ENCODE data around the gene LSM6.

LSM6 gene

DNA sequence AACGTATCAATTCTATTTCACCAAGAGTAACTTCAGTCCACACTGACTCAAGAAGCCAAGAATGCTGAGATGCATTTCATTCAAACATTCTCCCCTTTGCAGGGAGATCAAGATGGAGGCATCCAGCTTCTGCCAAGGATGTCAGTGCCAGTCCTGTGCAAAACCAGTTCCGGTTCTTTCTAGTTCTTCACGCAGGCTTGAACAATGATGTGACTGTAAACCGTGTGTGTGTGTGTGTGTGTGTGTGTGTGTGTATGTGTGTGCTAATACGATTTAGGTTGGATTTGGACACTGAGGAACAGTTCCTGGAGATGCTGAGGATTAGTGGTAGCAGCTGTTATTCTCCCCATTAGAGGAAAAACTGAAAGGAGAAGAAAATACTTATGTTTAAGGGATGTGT is 38.7 kb downstream of the LSM6 start, which contains the start of gene REELD1:
TSS of gene REELD1 (plus strand) at position 301 of the 400 bp plus-strand sequence. CDS start 2,415 bp downstream, outside the sequence.
- no peaks in the 10 kb centered on the region for H3K9me3 ChIP-seq (ENCODE audit: control insufficient read depth, insufficient read depth, low read length)
- H3K27ac ChIP-seq (ENCODE audit: low read depth, low read length) = no peak within 1 kb of the TSS
- no peak within 1 kb of the TSS for H3K9ac ChIP-seq (ENCODE audit: low read depth, low read length)
- no peak within 1 kb of the TSS for H3K4me3 ChIP-seq (ENCODE audit: low read depth, low read length)
- H3K36me3 ChIP-seq (ENCODE audit: control insufficient read depth, insufficient read depth, low read length) = no peaks in the 10 kb centered on the region
- H3K4me1 ChIP-seq (ENCODE audit: control insufficient read depth, insufficient read depth, low read length) = no peaks in the 10 kb centered on the region
- no peaks in the 10 kb centered on the region for H3K27me3 ChIP-seq (ENCODE audit: control insufficient read depth, insufficient read depth, low read length)

DNA sequence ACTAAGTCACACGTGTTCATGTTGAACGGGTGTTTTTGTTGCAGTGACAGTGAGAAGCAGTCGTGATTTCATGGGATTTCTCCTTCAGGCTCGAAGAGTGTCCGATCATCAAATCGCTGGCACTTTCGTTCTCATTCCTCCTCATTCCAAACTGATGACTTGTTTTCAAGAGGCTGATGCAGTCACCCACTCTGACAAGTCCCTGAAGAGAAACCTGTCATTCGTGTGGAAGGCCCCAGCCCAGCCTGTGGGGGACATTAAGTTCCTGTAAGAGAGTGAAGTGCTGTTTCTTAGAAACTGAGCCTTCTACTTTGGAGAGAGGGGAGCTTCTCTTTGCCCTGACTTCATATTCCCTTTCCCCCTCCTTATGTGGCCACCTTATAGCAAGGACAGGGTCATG is 46.8 kb downstream of the LSM6 start:
- Histone ChIP-seq H3K27me3 (ENCODE audit: control insufficient read depth, insufficient read depth, low read length) (no peaks in the 10 kb centered on the region), H3K4me1 (ENCODE audit: control insufficient read depth, insufficient read depth, low read length) (no peaks in the 10 kb centered on the region), H3K9me3 (ENCODE audit: control insufficient read depth, insufficient read depth, low read length) (no peaks in the 10 kb centered on the region), H3K27ac (ENCODE audit: low read depth, low read length) (no peak overlapping the region), H3K36me3 (ENCODE audit: control insufficient read depth, insufficient read depth, low read length) (no peaks in the 10 kb centered on the region), H3K9ac (ENCODE audit: low read depth, low read length) (no peak overlapping the region), H3K4me3 (ENCODE audit: low read depth, low read length) (no peak overlapping the region)

- no peaks in the 10 kb centered on the region for H3K9me3 ChIP-seq (ENCODE audit: control insufficient read depth, insufficient read depth, low read length)
- no peaks in the 10 kb centered on the region for H3K36me3 ChIP-seq (ENCODE audit: control insufficient read depth, insufficient read depth, low read length)
- no peaks in the 10 kb centered on the region for H3K27me3 ChIP-seq (ENCODE audit: control insufficient read depth, insufficient read depth, low read length)
- H3K9ac ChIP-seq (ENCODE audit: low read depth, low read length) = no peak overlapping the region
- H3K27ac ChIP-seq (ENCODE audit: low read depth, low read length) = no peak overlapping the region
- H3K4me3 ChIP-seq (ENCODE audit: low read depth, low read length) = no peak overlapping the region
- H3K4me1 ChIP-seq (ENCODE audit: control insufficient read depth, insufficient read depth, low read length) = no peaks in the 10 kb centered on the region
Observed at GRCh38 chr4:146224326-146224966, 48.9 kb downstream of the LSM6 start.

- Histone ChIP-seq H3K27me3 (ENCODE audit: control insufficient read depth, insufficient read depth, low read length) (no peaks in the 10 kb centered on the region), H3K4me3 (ENCODE audit: low read depth, low read length) (no peak overlapping the region), H3K4me1 (ENCODE audit: control insufficient read depth, insufficient read depth, low read length) (no peaks in the 10 kb centered on the region), H3K27ac (ENCODE audit: low read depth, low read length) (no peak overlapping the region), H3K9me3 (ENCODE audit: control insufficient read depth, insufficient read depth, low read length) (no peaks in the 10 kb centered on the region), H3K36me3 (ENCODE audit: control insufficient read depth, insufficient read depth, low read length) (no peaks in the 10 kb centered on the region), H3K9ac (ENCODE audit: low read depth, low read length) (no peak overlapping the region)
Observed at GRCh38 chr4:146229406-146229805, 53.9 kb downstream of the LSM6 start.

GRCh38 chr4:146232131-146232722 is 56.7 kb downstream of the LSM6 start:
- Histone ChIP-seq H3K9ac (ENCODE audit: low read depth, low read length) (no peak overlapping the region), H3K4me3 (ENCODE audit: low read depth, low read length) (no peak overlapping the region), H3K9me3 (ENCODE audit: control insufficient read depth, insufficient read depth, low read length) (no peaks in the 10 kb centered on the region), H3K36me3 (ENCODE audit: control insufficient read depth, insufficient read depth, low read length) (no peaks in the 10 kb centered on the region), H3K27ac (ENCODE audit: low read depth, low read length) (no peak overlapping the region), H3K27me3 (ENCODE audit: control insufficient read depth, insufficient read depth, low read length) (no peaks in the 10 kb centered on the region), H3K4me1 (ENCODE audit: control insufficient read depth, insufficient read depth, low read length) (no peaks in the 10 kb centered on the region)

- Histone ChIP-seq H3K4me1 (ENCODE audit: control insufficient read depth, insufficient read depth, low read length) (no peaks in the 10 kb centered on the region), H3K27ac (ENCODE audit: low read depth, low read length) (no peak overlapping the region), H3K4me3 (ENCODE audit: low read depth, low read length) (no peak overlapping the region), H3K9ac (ENCODE audit: low read depth, low read length) (no peak overlapping the region), H3K36me3 (ENCODE audit: control insufficient read depth, insufficient read depth, low read length) (no peaks in the 10 kb centered on the region), H3K27me3 (ENCODE audit: control insufficient read depth, insufficient read depth, low read length) (no peaks in the 10 kb centered on the region), H3K9me3 (ENCODE audit: control insufficient read depth, insufficient read depth, low read length) (no peaks in the 10 kb centered on the region)
Observed at GRCh38 chr4:146235654-146236177, 60.2 kb downstream of the LSM6 start.

DNA sequence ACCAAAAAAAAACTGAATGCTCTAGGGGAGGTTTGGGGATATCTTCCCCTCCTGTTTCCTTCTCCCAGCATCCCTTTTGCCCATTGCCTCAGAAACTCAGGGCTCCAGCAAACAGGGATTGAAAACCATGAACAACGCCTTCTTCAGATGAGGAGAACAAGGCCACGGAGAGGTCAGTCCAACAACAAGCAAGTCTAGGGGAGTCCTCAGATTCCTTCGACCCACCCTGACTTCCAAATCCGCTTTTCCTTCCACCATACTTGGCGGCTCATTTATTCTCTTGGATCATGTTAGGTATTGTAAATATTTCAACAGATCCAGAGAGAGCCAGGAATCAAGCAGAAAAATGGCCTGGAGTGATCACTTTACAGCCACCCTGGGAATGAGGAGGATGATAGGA is 60.7 kb downstream of the LSM6 start:
- Histone ChIP-seq H3K27ac (ENCODE audit: low read depth, low read length) (no peak overlapping the region), H3K9ac (ENCODE audit: low read depth, low read length) (no peak overlapping the region), H3K27me3 (ENCODE audit: control insufficient read depth, insufficient read depth, low read length) (no peaks in the 10 kb centered on the region), H3K4me3 (ENCODE audit: low read depth, low read length) (no peak overlapping the region), H3K4me1 (ENCODE audit: control insufficient read depth, insufficient read depth, low read length) (no peaks in the 10 kb centered on the region), H3K9me3 (ENCODE audit: control insufficient read depth, insufficient read depth, low read length) (no peaks in the 10 kb centered on the region), H3K36me3 (ENCODE audit: control insufficient read depth, insufficient read depth, low read length) (no peaks in the 10 kb centered on the region)

DNA sequence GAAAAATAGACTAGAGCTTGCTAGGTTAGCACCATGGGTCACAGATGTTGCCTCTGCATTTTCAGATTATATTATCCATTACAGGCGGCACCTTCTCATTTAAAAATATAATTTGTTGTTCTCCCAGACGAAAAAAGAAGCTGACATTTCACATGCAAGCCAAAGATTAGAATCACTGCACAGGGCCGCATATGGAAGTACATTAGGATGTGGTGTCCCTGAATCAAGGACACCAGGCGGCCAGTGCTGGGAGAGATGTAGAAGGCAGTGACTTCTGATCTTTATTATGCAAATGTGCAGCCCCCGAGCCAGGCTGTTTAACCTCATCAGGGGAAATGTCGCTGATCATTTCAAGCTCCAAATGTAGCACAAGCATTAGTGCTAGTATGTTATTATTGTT is 61.6 kb downstream of the LSM6 start:
- H3K36me3 ChIP-seq (ENCODE audit: control insufficient read depth, insufficient read depth, low read length) = no peaks in the 10 kb centered on the region
- H3K9ac ChIP-seq (ENCODE audit: low read depth, low read length) = no peak overlapping the region
- H3K4me3 ChIP-seq (ENCODE audit: low read depth, low read length) = no peak overlapping the region
- H3K9me3 ChIP-seq (ENCODE audit: control insufficient read depth, insufficient read depth, low read length) = no peaks in the 10 kb centered on the region
- no peak overlapping the region for H3K27ac ChIP-seq (ENCODE audit: low read depth, low read length)
- H3K4me1 ChIP-seq (ENCODE audit: control insufficient read depth, insufficient read depth, low read length) = 0 out of 2 replicates have a peak, but pooled peaks cover 5% of the 10 kb centered on the region
- no peaks in the 10 kb centered on the region for H3K27me3 ChIP-seq (ENCODE audit: control insufficient read depth, insufficient read depth, low read length)

GRCh38 chr4:146238107-146238506 is 62.6 kb downstream of the LSM6 start:
- H3K9ac ChIP-seq (ENCODE audit: low read depth, low read length) = no peak overlapping the region
- H3K4me1 ChIP-seq (ENCODE audit: control insufficient read depth, insufficient read depth, low read length) = 0 out of 2 replicates have a peak, but pooled peaks cover 5% of the 10 kb centered on the region
- no peaks in the 10 kb centered on the region for H3K36me3 ChIP-seq (ENCODE audit: control insufficient read depth, insufficient read depth, low read length)
- no peak overlapping the region for H3K27ac ChIP-seq (ENCODE audit: low read depth, low read length)
- H3K9me3 ChIP-seq (ENCODE audit: control insufficient read depth, insufficient read depth, low read length) = no peaks in the 10 kb centered on the region
- no peak overlapping the region for H3K4me3 ChIP-seq (ENCODE audit: low read depth, low read length)
- H3K27me3 ChIP-seq (ENCODE audit: control insufficient read depth, insufficient read depth, low read length) = no peaks in the 10 kb centered on the region

Data from HUES48 (cell line).